B cell (primary cell): ENCODE results near the gene BRD4.

Experiments
- EZH2 ChIP-seq: IDR thresholded peaks from 2 replicates; pipeline ENCODE4 v1.6.1; 2012; ENCODE audit warnings: borderline replicate concordance, low read depth, mild to moderate bottlenecking, moderate library complexity, low read length; ENCODE audit not compliant: insufficient read depth, poor library complexity, severe bottlenecking
- TF ChIP-seq, protein P1 (sequence below): fragments of 200-600 bp; IDR thresholded peaks from one replicate; pipeline ENCODE4 v1.8.0; 2022; ENCODE audit warnings: antibody characterized with exemption, mild to moderate bottlenecking

DNA sequence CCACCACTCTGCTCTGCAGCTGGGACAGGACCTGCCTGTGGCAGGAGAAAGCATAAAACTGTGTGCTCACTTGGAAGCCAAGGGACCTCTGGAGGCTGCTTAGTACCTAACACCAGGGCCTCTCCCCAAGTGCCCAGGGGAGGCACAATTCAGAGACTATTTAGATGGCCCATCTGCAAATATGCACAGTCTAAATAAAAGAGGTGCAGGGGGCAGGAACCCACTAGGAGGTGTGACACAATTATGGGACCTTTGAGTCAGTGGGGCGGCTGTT is 67.5 kb downstream of the BRD4 start:
- TF ChIP-seq, protein P1, sequence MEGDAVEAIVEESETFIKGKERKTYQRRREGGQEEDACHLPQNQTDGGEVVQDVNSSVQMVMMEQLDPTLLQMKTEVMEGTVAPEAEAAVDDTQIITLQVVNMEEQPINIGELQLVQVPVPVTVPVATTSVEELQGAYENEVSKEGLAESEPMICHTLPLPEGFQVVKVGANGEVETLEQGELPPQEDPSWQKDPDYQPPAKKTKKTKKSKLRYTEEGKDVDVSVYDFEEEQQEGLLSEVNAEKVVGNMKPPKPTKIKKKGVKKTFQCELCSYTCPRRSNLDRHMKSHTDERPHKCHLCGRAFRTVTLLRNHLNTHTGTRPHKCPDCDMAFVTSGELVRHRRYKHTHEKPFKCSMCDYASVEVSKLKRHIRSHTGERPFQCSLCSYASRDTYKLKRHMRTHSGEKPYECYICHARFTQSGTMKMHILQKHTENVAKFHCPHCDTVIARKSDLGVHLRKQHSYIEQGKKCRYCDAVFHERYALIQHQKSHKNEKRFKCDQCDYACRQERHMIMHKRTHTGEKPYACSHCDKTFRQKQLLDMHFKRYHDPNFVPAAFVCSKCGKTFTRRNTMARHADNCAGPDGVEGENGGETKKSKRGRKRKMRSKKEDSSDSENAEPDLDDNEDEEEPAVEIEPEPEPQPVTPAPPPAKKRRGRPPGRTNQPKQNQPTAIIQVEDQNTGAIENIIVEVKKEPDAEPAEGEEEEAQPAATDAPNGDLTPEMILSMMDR = no peak
- TF ChIP-seq EZH2 = no peak
